ENCODE data around the gene LCN2.

GRCh38 chr9:128185979-128186965 is 37.0 kb downstream of the LCN2 start:
- TF ChIP-seq BHLHE40 (IDR thresholded peaks at IDR 0.05; ENCODE audit: low read length) (no peak), ILK (tag; IDR thresholded peaks at IDR 0.05; ENCODE audit: borderline replicate concordance, low read depth) (no peak)
